ENCODE measurements around the gene TMEM123. TPM values are rescaled to one million over a fixed set of nuclear protein-coding genes. Genes with fewer than 3 reads are reported as not detected.

Gene TMEM123
- total RNA-seq, 1 donor from 2014 or later = 41.2 TPM

DNA sequence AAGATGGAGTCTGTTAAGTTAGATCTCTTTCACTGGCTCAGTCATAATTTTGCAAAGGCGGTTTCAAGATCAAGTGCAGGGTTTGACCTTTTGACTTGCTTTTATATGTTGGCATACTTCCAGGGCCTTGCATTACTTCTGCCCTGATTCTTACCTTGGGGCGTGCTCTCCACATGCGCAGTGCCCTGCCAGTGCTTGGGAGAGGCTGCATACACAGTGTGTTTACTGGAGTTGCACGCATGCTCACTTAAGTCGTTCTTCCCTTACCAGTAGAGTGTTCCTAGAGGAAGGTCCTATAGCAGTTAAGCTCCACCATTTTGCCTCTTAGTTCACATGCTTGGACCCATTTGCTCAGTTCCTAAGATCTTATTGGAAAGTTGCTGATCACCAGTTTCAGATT is 21.0 kb upstream of the TMEM123 start:
- Histone ChIP-seq H3K9me3 (ENCODE audit: control insufficient read depth in 3 of 3, low read length in 3 of 3) (no peaks in the 10 kb centered on the region), H3K4me1 (ENCODE audit: control insufficient read depth in 3 of 3, insufficient read depth in 3 of 3, low read length in 3 of 3) (peaks cover 2 to 5% (median 4%) of the 10 kb centered on the region in 3 donors), H3K27me3 (ENCODE audit: control insufficient read depth in 3 of 3, insufficient read depth in 3 of 3, low read length in 3 of 3) (no peaks in the 10 kb centered on the region), H3K36me3 (ENCODE audit: control insufficient read depth in 3 of 3, insufficient read depth in 3 of 3, low read length in 3 of 3) (no peaks in the 10 kb centered on the region), H3K27ac (ENCODE audit: low read depth, low read length) (no peak overlapping the region), H3K4me3 (ENCODE audit: low read length in 3 of 3) (no peak overlapping the region), H3K9ac (ENCODE audit: low read depth in 1 of 3, low read length in 3 of 3) (no peak overlapping the region)

- no peaks in the 10 kb centered on the region for H3K27me3 ChIP-seq (ENCODE audit: control insufficient read depth in 3 of 3, insufficient read depth in 3 of 3, low read length in 3 of 3)
- H3K4me1 ChIP-seq (ENCODE audit: control insufficient read depth in 3 of 3, insufficient read depth in 3 of 3, low read length in 3 of 3) = peaks cover 2 to 5% (median 3%) of the 10 kb centered on the region in 3 donors
- H3K36me3 ChIP-seq (ENCODE audit: control insufficient read depth in 3 of 3, insufficient read depth in 3 of 3, low read length in 3 of 3) = no peaks in the 10 kb centered on the region
- no peaks in the 10 kb centered on the region for H3K9me3 ChIP-seq (ENCODE audit: control insufficient read depth in 3 of 3, low read length in 3 of 3)
- no peak overlapping the region for H3K4me3 ChIP-seq (ENCODE audit: low read length in 3 of 3)
- no peak overlapping the region for H3K9ac ChIP-seq (ENCODE audit: low read depth in 1 of 3, low read length in 3 of 3)
- H3K27ac ChIP-seq (ENCODE audit: low read depth, low read length) = no peak overlapping the region
These were observed 19.6 kb upstream of the TMEM123 start for GRCh38 chr11:102472127-102472526.

GRCh38 chr11:102471474-102471873 is 18.9 kb upstream of the TMEM123 start:
- no peak overlapping the region for H3K27ac ChIP-seq (ENCODE audit: low read depth, low read length)

DNA sequence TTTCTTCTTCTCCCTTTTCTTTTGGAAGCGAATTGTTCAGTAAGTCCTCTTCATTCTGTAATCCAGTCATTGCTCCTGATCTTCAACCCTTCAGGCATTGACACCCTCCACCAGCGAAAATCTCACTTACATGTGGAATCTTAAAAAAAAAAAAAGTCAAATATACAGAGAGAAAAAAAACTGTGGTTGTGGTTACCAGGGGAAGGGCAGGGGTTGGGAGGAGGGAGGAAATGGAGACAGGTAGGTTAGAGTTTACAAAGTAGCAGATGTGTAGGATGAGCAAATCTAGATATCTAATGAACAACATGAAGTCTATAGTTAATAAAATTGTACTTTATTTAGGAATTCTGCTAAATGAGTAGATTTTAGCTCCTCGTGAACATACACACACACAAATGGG is 17.7 kb upstream of the TMEM123 start:
- Histone ChIP-seq H3K9me3 (ENCODE audit: control insufficient read depth in 3 of 3, low read length in 3 of 3) (no peaks in the 10 kb centered on the region), H3K27ac (ENCODE audit: low read depth, low read length) (no peak overlapping the region), H3K36me3 (ENCODE audit: control insufficient read depth in 3 of 3, insufficient read depth in 3 of 3, low read length in 3 of 3) (no peaks in the 10 kb centered on the region), H3K27me3 (ENCODE audit: control insufficient read depth in 3 of 3, insufficient read depth in 3 of 3, low read length in 3 of 3) (no peaks in the 10 kb centered on the region), H3K9ac (ENCODE audit: low read depth in 1 of 3, low read length in 3 of 3) (no peak overlapping the region), H3K4me1 (ENCODE audit: control insufficient read depth in 3 of 3, insufficient read depth in 3 of 3, low read length in 3 of 3) (peaks cover 0 to 5% (median 2%) of the 10 kb centered on the region in 3 donors), H3K4me3 (ENCODE audit: low read length in 3 of 3) (no peak overlapping the region)

More at GRCh38 chr11:102471474-102471873, 18.9 kb upstream of the TMEM123 start:
- Histone ChIP-seq H3K9me3 (ENCODE audit: control insufficient read depth in 3 of 3, low read length in 3 of 3) (no peaks in the 10 kb centered on the region), H3K4me1 (ENCODE audit: control insufficient read depth in 3 of 3, insufficient read depth in 3 of 3, low read length in 3 of 3) (peaks cover 0 to 5% (median 2%) of the 10 kb centered on the region in 3 donors), H3K27me3 (ENCODE audit: control insufficient read depth in 3 of 3, insufficient read depth in 3 of 3, low read length in 3 of 3) (no peaks in the 10 kb centered on the region), H3K36me3 (ENCODE audit: control insufficient read depth in 3 of 3, insufficient read depth in 3 of 3, low read length in 3 of 3) (no peaks in the 10 kb centered on the region), H3K4me3 (ENCODE audit: low read length in 3 of 3) (no peak overlapping the region), H3K9ac (ENCODE audit: low read depth in 1 of 3, low read length in 3 of 3) (no peak overlapping the region)

- H3K27ac ChIP-seq (ENCODE audit: low read depth, low read length) = no peak overlapping the region
- no peak overlapping the region for H3K4me3 ChIP-seq (ENCODE audit: low read length in 3 of 3)
- no peaks in the 10 kb centered on the region for H3K27me3 ChIP-seq (ENCODE audit: control insufficient read depth in 3 of 3, insufficient read depth in 3 of 3, low read length in 3 of 3)
- no peaks in the 10 kb centered on the region for H3K9me3 ChIP-seq (ENCODE audit: control insufficient read depth in 3 of 3, low read length in 3 of 3)
- peaks cover 0 to 5% (median 2%) of the 10 kb centered on the region in 3 donors for H3K4me1 ChIP-seq (ENCODE audit: control insufficient read depth in 3 of 3, insufficient read depth in 3 of 3, low read length in 3 of 3)
- no peak overlapping the region for H3K9ac ChIP-seq (ENCODE audit: low read depth in 1 of 3, low read length in 3 of 3)
- no peaks in the 10 kb centered on the region for H3K36me3 ChIP-seq (ENCODE audit: control insufficient read depth in 3 of 3, insufficient read depth in 3 of 3, low read length in 3 of 3)
These were observed 16.7 kb upstream of the TMEM123 start for GRCh38 chr11:102469196-102469821.

- Histone ChIP-seq H3K36me3 (ENCODE audit: control insufficient read depth in 3 of 3, insufficient read depth in 3 of 3, low read length in 3 of 3) (no peaks in the 10 kb centered on the region), H3K27me3 (ENCODE audit: control insufficient read depth in 3 of 3, insufficient read depth in 3 of 3, low read length in 3 of 3) (no peaks in the 10 kb centered on the region), H3K4me1 (ENCODE audit: control insufficient read depth in 3 of 3, insufficient read depth in 3 of 3, low read length in 3 of 3) (peaks cover 0 to 5% (median 2%) of the 10 kb centered on the region in 3 donors), H3K4me3 (ENCODE audit: low read length in 3 of 3) (no peak overlapping the region), H3K9me3 (ENCODE audit: control insufficient read depth in 3 of 3, low read length in 3 of 3) (no peaks in the 10 kb centered on the region), H3K9ac (ENCODE audit: low read depth in 1 of 3, low read length in 3 of 3) (no peak overlapping the region), H3K27ac (ENCODE audit: low read depth, low read length) (no peak overlapping the region)
These were observed 16.1 kb upstream of the TMEM123 start for GRCh38 chr11:102468616-102469195.

- no peak overlapping the region for H3K27ac ChIP-seq (ENCODE audit: low read depth, low read length)
- H3K4me3 ChIP-seq (ENCODE audit: low read length in 3 of 3) = no peak overlapping the region
These were observed 15.5 kb upstream of the TMEM123 start for GRCh38 chr11:102467853-102468580.

DNA sequence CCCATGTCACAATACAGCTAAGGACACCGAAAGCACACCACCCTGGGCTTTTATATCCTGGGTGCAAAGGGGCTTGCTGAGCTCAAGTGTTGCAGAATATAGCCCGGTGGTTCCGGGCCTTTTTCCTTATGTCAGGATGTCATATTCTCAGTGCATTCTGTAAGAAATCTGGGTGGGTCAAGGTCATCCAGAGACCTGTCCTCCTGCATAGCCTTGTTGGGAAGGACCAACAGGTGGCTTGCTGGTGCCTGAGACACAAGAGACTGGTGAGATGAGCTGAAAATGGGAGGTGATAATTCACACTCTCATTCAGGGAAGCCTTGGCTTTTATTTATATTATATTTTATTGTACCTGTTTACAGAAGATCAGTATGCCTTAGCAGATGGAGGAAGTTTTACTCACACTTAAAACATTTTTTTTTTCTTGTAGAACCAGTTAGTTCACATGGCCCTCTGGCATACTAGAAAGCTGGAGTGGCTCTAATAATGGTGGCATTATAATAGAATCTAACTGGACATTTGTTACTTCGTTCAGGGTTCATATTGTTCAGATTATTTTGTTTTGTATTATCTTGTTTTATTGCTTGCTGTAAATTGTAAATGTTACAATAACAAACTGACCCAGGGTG is 14.6 kb upstream of the TMEM123 start:
- H3K27me3 ChIP-seq (ENCODE audit: control insufficient read depth in 3 of 3, insufficient read depth in 3 of 3, low read length in 3 of 3) = no peaks in the 10 kb centered on the region
- no peaks in the 10 kb centered on the region for H3K36me3 ChIP-seq (ENCODE audit: control insufficient read depth in 3 of 3, insufficient read depth in 3 of 3, low read length in 3 of 3)
- H3K4me3 ChIP-seq (ENCODE audit: low read length in 3 of 3) = no peak overlapping the region
- no peak overlapping the region for H3K27ac ChIP-seq (ENCODE audit: low read depth, low read length)
- H3K4me1 ChIP-seq (ENCODE audit: control insufficient read depth in 3 of 3, insufficient read depth in 3 of 3, low read length in 3 of 3) = peaks cover 0 to 5% (median 2%) of the 10 kb centered on the region in 3 donors
- no peaks in the 10 kb centered on the region for H3K9me3 ChIP-seq (ENCODE audit: control insufficient read depth in 3 of 3, low read length in 3 of 3)
- no peak overlapping the region for H3K9ac ChIP-seq (ENCODE audit: low read depth in 1 of 3, low read length in 3 of 3)

More at GRCh38 chr11:102467853-102468580, 15.5 kb upstream of the TMEM123 start:
- H3K4me1 ChIP-seq (ENCODE audit: control insufficient read depth in 3 of 3, insufficient read depth in 3 of 3, low read length in 3 of 3) = peaks cover 0 to 5% (median 2%) of the 10 kb centered on the region in 3 donors
- H3K36me3 ChIP-seq (ENCODE audit: control insufficient read depth in 3 of 3, insufficient read depth in 3 of 3, low read length in 3 of 3) = no peaks in the 10 kb centered on the region
- H3K9ac ChIP-seq (ENCODE audit: low read depth in 1 of 3, low read length in 3 of 3) = no peak overlapping the region
- H3K9me3 ChIP-seq (ENCODE audit: control insufficient read depth in 3 of 3, low read length in 3 of 3) = no peaks in the 10 kb centered on the region
- H3K27me3 ChIP-seq (ENCODE audit: control insufficient read depth in 3 of 3, insufficient read depth in 3 of 3, low read length in 3 of 3) = no peaks in the 10 kb centered on the region

- H3K36me3 ChIP-seq (ENCODE audit: control insufficient read depth in 3 of 3, insufficient read depth in 3 of 3, low read length in 3 of 3) = no peaks in the 10 kb centered on the region
- H3K9ac ChIP-seq (ENCODE audit: low read depth in 1 of 3, low read length in 3 of 3) = no peak overlapping the region
- peaks cover 0 to 5% (median 0%) of the 10 kb centered on the region in 3 donors for H3K4me1 ChIP-seq (ENCODE audit: control insufficient read depth in 3 of 3, insufficient read depth in 3 of 3, low read length in 3 of 3)
- H3K27me3 ChIP-seq (ENCODE audit: control insufficient read depth in 3 of 3, insufficient read depth in 3 of 3, low read length in 3 of 3) = no peaks in the 10 kb centered on the region
- no peak overlapping the region for H3K4me3 ChIP-seq (ENCODE audit: low read length in 3 of 3)
- H3K9me3 ChIP-seq (ENCODE audit: control insufficient read depth in 3 of 3, low read length in 3 of 3) = no peaks in the 10 kb centered on the region
- H3K27ac ChIP-seq (ENCODE audit: low read depth, low read length) = no peak overlapping the region
These were observed 13.1 kb upstream of the TMEM123 start for GRCh38 chr11:102465696-102466095.

Measured in skeletal muscle tissue (tissue), 4 donors.